GM18870 (cell line): ENCODE results near the gene SFRP5.

ENCODE experiments used
- ATAC-seq: cut with Tn5 transposase; IDR thresholded peaks from one replicate; pipeline ENCODE4 v1.9.1; 2021; ENCODE audit warnings: moderate library complexity; ENCODE audit not compliant: unreplicated experiment

Gene SFRP5

GRCh38 chr10:97743169-97743943 lies 28.4 kb downstream of the SFRP5 start:
- ATAC-seq: no peak

DNA sequence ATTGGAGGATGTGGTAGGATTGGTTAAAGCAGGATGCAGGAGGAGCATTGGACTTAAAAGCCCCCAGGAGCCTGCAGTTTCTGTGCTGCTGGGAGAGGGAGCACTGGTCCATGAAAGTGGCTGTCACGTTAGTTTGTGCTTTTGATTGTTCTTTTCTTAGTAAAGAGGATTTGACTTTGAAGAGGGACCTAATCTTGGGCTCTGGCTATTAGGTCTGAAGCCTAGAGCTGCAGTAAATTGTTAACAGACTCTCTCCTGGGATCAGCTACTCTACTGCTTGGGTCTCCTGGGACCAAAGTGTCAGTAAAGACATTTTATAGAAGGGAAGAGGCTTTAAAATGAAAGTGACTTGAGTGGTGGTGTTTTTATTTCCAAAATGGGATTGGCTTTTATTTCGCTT lies 31.2 kb downstream of the SFRP5 start:
- ATAC-seq: no peak

DNA sequence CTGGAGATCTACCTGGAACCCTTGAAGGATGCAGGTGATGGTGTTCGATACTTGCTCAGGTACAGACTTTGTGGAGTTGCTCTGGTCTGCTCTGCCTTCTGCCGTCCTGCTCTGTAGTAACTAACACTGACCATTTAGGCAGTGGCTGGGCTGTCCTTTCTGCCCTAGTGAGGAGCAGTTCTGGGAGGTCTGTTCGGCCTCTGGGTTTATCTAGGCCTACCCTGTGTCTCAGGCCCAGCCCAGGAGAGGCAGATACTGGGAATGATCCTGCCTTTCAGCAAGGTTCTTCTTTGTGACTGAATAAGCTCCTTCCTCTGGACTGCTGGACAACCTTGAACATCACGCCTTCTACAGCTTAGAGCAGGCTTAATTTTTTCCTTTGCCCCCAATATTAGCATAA lies 33.2 kb downstream of the SFRP5 start:
- ATAC-seq: no peak

GRCh38 chr10:97737770-97738265 lies 34.0 kb downstream of the SFRP5 start:
- no peak for ATAC-seq

DNA sequence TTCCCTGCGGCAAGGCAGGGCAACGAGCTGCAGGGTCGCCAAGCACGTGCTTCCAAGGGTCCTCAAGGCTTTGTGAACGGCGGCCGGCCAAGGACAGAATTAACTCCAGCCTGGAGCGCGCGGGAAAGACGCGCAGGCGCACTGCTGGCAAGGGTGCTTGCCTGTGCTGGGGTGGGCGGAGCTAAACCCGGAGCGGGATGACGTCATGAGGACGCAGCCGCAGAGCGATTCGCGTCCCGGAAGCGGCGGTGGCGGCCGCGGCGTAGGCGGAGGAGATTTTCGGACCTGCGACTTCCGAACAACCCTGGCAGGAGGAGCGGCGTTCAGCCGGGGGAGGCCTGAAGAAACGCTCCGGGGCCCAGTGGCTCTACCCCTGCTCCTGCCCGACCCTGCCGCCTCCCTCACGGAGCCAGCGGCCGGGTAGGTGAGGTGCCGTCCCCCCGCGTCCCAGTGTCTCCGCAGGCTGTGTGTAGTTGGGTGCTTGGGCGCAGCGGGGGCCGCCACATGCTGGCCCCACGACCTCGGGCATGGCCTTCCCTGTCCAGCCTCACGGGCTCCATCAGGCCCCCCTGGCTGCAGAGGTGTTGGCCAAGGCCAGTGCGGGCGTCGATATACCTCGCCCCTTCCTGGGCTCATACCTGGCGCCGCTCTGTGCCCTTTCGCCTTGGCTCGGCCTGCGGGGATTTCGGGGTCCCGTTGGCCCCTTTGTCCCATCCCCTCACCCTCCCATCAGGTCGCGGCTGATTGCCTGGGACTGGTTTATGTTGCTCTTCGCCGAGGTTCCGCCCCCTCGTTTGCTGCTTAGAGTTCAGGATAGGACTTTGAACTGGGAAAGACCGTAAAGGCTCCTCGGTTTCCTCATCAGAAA lies 34.7 kb downstream of the SFRP5 start, which contains the start of gene ZFYVE27:
ZFYVE27 (plus strand) TSS at position 227 of the 868 bp plus-strand sequence. CDS start 1,350 bp downstream, outside the sequence.
- ATAC-seq: peak; percentile 80

DNA sequence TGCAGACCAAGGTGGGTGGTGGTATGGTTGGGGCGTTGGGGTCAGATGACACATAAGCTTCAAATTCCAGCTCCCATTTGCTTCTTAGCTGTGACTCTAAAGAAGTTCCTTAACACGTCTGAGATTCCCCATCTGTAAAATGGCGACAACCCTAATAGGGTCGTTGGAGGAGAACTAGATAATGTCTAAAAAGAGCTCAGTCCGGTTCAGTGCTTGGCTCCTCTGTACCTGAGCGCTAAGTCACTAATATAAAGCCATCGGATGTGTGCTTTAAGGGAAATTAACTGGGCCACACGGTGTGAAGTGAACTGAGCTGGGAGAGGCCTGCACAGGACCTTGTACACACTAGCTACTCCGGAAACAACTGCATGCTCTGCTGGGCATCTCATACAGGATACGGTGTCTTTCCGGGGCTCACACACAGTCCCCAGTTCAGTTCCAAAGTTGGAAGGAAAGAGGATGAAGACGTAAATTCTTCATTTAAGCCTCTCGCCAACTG lies 35.3 kb downstream of the SFRP5 start:
- peak; percentile 22 for ATAC-seq

- no peak for ATAC-seq
Measured at GRCh38 chr10:97734021-97734420, 37.8 kb downstream of the SFRP5 start.

DNA sequence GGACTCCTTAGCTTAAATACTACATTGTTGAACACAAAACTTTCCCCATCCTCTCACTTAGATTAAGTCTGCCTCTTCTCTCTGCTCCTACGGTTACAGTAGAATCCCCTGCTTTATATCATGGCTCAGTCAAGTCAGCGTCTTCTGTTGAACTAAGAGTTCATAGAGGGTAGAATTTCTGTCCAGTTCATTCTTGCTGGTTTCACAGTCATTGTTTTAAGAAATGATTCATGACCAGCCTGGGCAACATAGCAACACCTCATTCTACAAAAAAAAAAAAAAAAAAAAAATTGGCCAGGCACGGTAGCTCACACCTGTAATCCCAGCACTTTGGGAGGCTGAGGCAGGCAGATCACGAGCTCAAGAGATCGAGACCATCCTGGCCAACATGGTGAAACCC lies 38.5 kb downstream of the SFRP5 start:
- ATAC-seq: no peak

DNA sequence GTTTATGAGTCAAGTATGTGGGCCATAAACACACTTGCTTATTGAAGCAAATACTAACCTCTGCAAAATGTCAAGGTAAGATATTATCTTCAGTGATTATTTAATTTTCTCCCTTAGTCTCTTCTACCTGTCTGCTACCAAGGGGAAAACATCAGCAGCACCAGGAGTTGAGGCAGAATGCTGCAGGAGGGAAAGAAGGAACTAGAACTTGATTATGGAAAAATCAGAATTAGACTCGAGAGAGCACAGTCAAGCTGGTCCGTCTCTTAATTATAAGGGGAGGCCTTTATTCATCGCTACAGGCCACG lies 39.8 kb downstream of the SFRP5 start:
- no peak for ATAC-seq

DNA sequence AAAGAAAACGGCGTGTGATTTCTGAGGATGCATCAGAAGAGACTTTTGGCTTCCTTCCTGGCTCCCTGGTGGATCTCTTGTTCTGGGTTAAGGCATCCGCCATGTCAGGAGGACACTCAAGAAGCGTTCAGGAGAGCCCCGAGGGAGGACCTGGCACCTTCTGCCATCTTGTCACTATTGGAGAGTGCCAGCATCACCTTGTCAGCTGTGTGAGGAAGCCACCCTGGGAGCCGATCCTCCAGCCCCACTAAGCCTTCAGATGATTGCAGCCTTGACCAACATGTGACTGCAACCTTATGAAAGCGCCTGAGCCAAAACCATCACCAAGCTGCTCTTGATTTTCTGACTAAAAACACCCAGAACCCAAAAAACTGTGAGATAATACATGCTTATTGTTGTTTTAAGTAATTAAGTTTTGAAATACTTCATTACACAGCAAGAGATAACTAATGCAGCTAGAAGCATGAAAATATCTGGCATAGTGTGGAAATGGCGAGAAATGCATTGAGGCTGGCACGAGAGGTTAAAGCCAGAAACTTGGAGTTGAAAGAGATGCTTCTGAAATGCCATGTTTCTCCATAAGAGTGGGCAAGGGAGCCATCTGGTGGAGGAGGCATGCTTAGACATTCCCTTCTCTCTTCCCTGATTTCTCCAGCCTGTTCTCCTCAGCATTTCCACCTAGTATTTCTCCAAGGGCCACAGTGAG lies 40.3 kb downstream of the SFRP5 start:
- ATAC-seq: no peak

GRCh38 chr10:97729014-97729413 lies 42.8 kb downstream of the SFRP5 start:
- ATAC-seq: no peak

GRCh38 chr10:97726636-97727178 lies 45.1 kb downstream of the SFRP5 start:
- ATAC-seq: no peak

DNA sequence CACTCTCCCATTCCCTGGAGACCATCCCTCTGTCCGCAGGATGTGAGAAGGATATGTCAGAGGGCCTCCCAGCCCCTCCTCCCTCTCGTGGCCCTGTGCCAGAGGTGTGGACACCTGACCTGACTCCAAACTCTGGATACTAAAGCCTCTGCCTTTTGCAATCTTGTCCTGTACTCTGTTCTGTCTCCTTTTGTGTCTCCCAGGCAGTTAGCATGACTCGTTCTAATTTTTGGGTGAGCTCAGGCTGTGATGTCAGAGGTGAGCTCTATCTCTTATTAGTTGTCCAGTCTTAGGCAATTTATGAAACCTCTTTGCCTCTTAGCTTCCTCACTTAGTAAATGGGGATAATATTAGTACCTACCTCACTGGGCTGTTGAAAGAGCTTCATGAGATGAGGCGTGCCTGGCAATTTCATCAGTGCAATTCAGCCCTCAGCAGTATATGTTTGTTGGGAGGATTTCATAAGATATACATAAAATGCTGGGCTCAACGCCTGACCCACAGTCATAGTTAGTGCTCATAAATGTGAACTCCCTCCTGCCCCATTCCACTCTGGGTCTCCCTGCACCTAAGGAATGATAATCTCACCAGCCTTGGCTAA lies 47.4 kb downstream of the SFRP5 start:
- no peak for ATAC-seq

GRCh38 chr10:97723001-97723400 lies 48.8 kb downstream of the SFRP5 start:
- ATAC-seq: no peak

- ATAC-seq: no peak
Measured at GRCh38 chr10:97721871-97722780, 49.7 kb downstream of the SFRP5 start.

DNA sequence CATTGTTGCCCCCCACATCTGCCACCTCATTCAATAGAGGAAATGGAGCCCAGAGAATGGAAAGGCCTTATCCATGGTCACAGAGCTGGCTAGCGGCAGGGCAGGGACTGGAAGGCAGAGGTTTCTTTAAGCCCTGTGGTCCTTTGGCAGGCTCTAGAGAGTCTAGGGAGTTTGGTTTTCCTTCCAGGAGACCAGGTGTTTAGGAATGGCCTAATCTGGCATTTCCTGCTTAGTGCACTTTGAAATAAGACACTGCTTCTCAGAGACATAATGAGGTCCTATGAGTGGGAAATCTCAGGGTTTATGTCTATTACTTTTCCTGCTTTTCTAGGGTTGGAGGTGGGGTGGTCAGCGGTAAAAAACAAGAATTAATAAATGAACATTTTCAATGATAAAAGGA lies 52.2 kb downstream of the SFRP5 start:
- ATAC-seq: no peak

DNA sequence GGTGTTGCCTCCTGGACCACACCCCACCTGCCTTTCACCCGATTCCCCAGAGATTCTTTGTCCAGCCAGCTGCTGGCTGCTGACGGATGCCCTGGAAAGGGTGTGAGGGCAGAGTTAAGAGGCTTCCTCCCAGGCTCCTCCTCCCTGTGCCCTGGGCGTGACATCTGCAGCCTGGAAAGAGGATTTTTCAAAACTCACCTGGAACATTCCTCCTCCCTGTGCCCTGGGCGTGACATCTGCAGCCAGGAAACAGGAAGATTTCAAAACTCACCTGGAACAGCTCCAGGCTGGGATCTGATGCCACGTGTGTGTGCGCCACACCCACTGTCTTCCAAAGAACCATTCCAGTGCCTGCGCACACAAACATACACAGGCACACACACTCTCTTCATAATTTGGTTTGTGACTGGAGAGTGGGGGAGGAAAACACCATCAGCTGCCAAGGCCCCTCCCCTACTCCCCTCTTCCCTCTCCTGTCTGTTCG lies 53.1 kb downstream of the SFRP5 start:
- ATAC-seq: no peak

DNA sequence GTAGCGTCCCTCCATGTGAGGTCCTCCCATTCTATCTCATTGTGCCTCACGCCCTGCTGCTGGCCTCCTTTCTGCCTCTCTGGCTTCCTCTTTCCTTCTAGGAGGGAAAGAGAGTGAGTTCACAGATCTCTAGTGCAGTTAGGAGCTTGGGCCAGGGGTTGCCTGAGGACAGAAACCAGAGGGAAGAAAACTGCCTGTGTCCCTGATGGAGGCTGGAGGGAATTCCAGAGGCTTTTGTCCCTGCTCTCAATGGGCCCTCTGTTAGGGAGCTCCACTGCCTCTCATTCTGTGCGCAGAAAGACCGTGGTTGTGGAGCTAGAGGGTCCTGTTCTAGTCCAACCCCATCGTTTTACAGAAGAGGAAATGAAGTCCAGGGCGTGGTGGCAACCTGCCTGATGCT lies 53.6 kb downstream of the SFRP5 start:
- no peak for ATAC-seq

GRCh38 chr10:97717627-97718026 lies 54.2 kb downstream of the SFRP5 start:
- ATAC-seq: no peak
